KMS-11 (cell line): ENCODE results near the gene TEAD2.
"Not testable (repeated sequence)": the region's sequence is repeated elsewhere in the genome, so short reads cannot be mapped to it uniquely, and the experiment has no call there.

Experiments
- H2AFZ ChIP-seq: fragments of 200-600 bp; sonication (generic); 2 replicates; pipeline ENCODE4 v1.6.1; 2016; ENCODE audit warnings: antibody characterized with exemption, mixed run types, low read depth
- H3K27ac ChIP-seq: fragments of 200-600 bp; sonication (generic); 2 replicates; pipeline ENCODE4 v1.6.1; 2016; ENCODE audit warnings: mild to moderate bottlenecking, mixed run types
- H3K27me3 ChIP-seq: fragments of 200-600 bp; sonication (generic); 2 replicates; pipeline ENCODE4 v1.6.1; 2017; ENCODE audit warnings: mild to moderate bottlenecking, low read depth, mixed run types, moderate library complexity; ENCODE audit not compliant: insufficient read depth
- H3K36me3 ChIP-seq: fragments of 200-600 bp; sonication (generic); 2 replicates; pipeline ENCODE4 v1.6.1; 2017; ENCODE audit warnings: mild to moderate bottlenecking, mixed run types; ENCODE audit not compliant: insufficient read depth
- H3K4me1 ChIP-seq: fragments of 200-600 bp; sonication (generic); 2 replicates; pipeline ENCODE4 v1.6.1; 2016; ENCODE audit warnings: mild to moderate bottlenecking, low read depth, mixed run types; ENCODE audit not compliant: poor library complexity, severe bottlenecking
- H3K4me2 ChIP-seq: fragments of 200-600 bp; sonication (generic); 2 replicates; pipeline ENCODE4 v1.7.0; 2016; ENCODE audit warnings: mild to moderate bottlenecking, mixed run types
- H3K4me3 ChIP-seq: fragments of 200-600 bp; sonication (generic); IDR thresholded peaks from 2 replicates; pipeline ENCODE4 v1.6.1; 2017; ENCODE audit warnings: low read depth, low read length, mixed read lengths; ENCODE audit not compliant: insufficient read depth
- H3K79me2 ChIP-seq: fragments of 200-600 bp; sonication (generic); 2 replicates; pipeline ENCODE4 v1.6.1; 2016; ENCODE audit warnings: low read depth, mixed run types; ENCODE audit not compliant: insufficient read depth
- H3K9ac ChIP-seq: fragments of 200-600 bp; sonication (generic); 2 replicates; pipeline ENCODE4 v1.6.1; 2016; ENCODE audit warnings: mild to moderate bottlenecking, mixed run types
- H4K20me1 ChIP-seq: fragments of 200-600 bp; sonication (generic); 2 replicates; pipeline ENCODE4 v1.6.1; 2016; ENCODE audit warnings: mild to moderate bottlenecking, mixed run types; ENCODE audit not compliant: insufficient read depth
- TF ChIP-seq, protein P1 (sequence below): fragments of 200-600 bp; sonication (generic); conservative IDR thresholded peaks from 2 replicates; pipeline ENCODE4 v1.6.1; 2017; ENCODE audit warnings: low read depth, mild to moderate bottlenecking, antibody characterized with exemption, low read length, moderate library complexity, mixed read lengths

TEAD2 gene

DNA sequence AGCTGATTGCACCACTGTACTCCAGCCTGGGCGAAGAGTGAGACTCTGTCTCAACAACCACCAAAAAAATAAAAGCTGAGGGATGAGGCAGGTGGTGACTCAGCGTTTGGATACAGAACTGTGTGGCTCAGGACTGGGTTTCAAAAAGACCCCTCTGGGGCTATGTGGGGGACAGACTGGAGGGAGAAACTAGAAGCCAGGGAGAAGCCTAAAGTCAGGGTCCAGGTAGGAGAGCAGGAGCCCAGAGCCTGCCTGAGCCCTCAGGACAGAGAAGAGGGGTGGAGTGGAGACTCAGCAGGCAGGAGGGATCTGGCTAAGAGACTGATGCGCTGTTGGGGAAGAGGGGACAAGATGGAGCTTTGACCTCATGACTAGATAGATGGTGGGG, 28.8 kb downstream of the TEAD2 start:
- no peak overlapping the region for H3K27ac ChIP-seq
- H4K20me1 ChIP-seq: no peaks in the 10 kb centered on the region
- no peaks in the 10 kb centered on the region for H3K79me2 ChIP-seq
- peaks cover 6% of the 10 kb centered on the region; the same call in 1 of the 2 replicates for H3K27me3 ChIP-seq
- no peak overlapping the region for H2AFZ ChIP-seq
- no peak overlapping the region for H3K9ac ChIP-seq
- TF ChIP-seq, protein P1, sequence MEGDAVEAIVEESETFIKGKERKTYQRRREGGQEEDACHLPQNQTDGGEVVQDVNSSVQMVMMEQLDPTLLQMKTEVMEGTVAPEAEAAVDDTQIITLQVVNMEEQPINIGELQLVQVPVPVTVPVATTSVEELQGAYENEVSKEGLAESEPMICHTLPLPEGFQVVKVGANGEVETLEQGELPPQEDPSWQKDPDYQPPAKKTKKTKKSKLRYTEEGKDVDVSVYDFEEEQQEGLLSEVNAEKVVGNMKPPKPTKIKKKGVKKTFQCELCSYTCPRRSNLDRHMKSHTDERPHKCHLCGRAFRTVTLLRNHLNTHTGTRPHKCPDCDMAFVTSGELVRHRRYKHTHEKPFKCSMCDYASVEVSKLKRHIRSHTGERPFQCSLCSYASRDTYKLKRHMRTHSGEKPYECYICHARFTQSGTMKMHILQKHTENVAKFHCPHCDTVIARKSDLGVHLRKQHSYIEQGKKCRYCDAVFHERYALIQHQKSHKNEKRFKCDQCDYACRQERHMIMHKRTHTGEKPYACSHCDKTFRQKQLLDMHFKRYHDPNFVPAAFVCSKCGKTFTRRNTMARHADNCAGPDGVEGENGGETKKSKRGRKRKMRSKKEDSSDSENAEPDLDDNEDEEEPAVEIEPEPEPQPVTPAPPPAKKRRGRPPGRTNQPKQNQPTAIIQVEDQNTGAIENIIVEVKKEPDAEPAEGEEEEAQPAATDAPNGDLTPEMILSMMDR: no peak
- no peak overlapping the region for H3K4me3 ChIP-seq
- peaks cover 2% of the 10 kb centered on the region for H3K4me1 ChIP-seq
- H3K36me3 ChIP-seq: no peaks in the 10 kb centered on the region
- no peak overlapping the region for H3K4me2 ChIP-seq

DNA sequence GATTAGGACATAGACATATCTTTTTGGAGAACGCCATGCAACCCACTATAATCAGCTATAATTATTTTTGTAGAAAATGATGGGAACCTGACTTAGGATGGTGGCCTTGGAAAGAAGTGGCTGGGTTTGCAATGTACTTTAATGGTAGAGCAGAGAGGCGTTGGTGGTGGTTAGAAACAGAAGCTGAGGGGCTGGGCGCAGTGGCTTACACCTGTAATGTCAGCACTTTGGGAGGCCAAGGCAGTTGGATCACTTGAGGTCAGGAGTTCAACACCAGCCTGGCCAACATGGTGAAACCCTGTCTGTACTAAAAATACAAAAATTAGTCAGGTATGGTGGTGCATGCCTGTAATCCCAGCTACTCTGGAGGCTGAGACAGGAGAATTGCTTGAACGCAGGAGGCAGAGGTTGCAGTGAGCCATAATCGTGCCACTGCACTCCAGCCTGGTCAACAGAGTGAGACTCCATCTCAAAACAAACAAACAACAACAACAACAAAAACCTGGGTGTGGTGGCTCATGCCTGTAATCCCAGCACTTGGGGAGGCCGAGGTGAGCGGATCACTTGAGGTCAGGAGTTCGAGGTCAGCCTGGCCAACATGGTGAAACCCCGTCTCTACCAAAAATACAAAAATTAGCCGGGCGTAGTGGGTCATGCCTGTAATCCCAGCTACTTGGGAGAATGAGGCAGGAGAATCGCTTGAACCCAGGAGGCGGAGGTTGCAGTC, 29.4 kb downstream of the TEAD2 start:
- H4K20me1 ChIP-seq, H3K27ac ChIP-seq, H3K4me3 ChIP-seq, H3K4me2 ChIP-seq, H3K27me3 ChIP-seq, H2AFZ ChIP-seq, H3K4me1 ChIP-seq, H3K9ac ChIP-seq, H3K79me2 ChIP-seq, H3K36me3 ChIP-seq: not testable (repeated sequence)

DNA sequence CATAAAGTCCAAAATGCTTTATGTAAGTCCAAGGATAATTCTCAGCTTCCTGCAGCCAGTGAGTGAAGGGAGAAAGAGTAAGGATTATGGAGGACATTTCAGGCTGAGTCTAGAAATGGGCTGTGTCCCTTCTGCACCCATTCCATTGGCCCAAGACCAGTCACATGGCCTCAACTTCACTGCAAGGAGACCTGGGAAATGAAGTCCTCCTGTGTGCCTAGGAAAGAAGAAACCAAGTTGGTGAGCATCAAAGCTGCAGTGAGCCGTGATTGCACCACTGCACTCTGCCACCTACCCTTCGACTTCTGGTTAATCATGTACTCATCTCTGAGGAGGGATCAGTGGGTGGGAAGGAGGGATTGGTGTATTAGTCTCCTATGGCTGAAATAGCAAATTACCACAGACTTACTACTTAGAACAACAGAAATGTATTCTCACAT, 30.6 kb downstream of the TEAD2 start:
- H3K36me3 ChIP-seq: no peaks in the 10 kb centered on the region

DNA sequence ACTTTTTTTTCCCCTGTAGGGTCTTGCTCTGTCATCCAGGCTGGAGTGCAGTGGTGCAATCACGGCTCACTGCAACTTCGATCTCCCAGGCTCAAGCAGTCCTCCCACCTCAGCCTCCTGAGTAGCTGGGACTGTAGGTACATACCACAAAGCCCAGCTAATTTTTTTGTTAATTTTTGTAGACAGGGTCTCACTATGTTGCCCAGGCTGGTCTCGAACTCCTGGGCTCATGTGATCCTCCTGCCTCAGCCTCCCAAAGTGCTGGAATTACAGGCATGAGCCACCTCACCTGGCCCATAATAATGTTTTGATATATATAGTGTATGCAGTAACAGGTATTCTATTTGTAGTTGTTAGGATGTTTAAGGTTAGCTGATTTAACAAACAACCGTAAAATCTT, 31.0 kb downstream of the TEAD2 start:
- H3K9ac ChIP-seq, H3K79me2 ChIP-seq, H3K4me3 ChIP-seq, H3K4me1 ChIP-seq, H3K36me3 ChIP-seq, H3K27ac ChIP-seq, H3K27me3 ChIP-seq, H4K20me1 ChIP-seq, H3K4me2 ChIP-seq: not testable (repeated sequence)
- peak overlapping the region; percentile 41 for H2AFZ ChIP-seq

More for the DNA sequence above, 30.6 kb downstream of the TEAD2 start:
- Histone ChIP-seq H2AFZ (peak overlapping the region; percentile 41; the same call in 1 of the 2 replicates), H3K4me3 (no peak overlapping the region), H3K27ac (no peak overlapping the region), H3K79me2 (no peaks in the 10 kb centered on the region), H3K9ac (no peak overlapping the region), H3K4me1 (peaks cover 2% of the 10 kb centered on the region), H3K4me2 (no peak overlapping the region), H4K20me1 (no peaks in the 10 kb centered on the region), H3K27me3 (no peaks in the 10 kb centered on the region; the same call in 1 of the 2 replicates)
- TF ChIP-seq, protein P1: no peak

DNA sequence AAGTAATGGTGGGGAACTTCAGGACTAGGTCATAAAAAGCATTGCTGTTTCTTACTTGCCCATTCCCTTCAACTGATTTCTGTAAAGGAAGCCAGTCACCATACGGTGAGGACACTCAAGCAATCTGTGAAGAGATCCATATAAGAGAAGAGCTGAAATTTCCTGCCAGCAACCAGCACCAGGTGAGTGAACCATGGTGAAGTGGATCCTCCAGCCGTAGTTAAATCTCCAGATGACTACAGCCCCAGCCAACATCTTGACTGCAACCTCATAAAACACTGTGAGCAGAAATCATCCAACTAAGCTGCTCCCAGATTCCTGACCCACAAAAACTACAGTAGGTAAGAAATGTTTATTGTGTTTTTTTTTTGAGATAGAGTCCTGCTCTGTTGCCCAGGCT, 33.5 kb downstream of the TEAD2 start:
- Histone ChIP-seq H3K4me2 (no peak overlapping the region), H3K4me3 (no peak overlapping the region)

More for the DNA sequence above, 33.5 kb downstream of the TEAD2 start:
- TF ChIP-seq, protein P1: no peak
- Histone ChIP-seq H4K20me1 (no peaks in the 10 kb centered on the region), H2AFZ (no peak overlapping the region), H3K4me1 (no peaks in the 10 kb centered on the region), H3K36me3 (no peaks in the 10 kb centered on the region), H3K79me2 (no peaks in the 10 kb centered on the region), H3K27me3 (no peaks in the 10 kb centered on the region; the same call in 1 of the 2 replicates), H3K27ac (no peak overlapping the region), H3K9ac (no peak overlapping the region)
